Stimulated activated CD8-positive, alpha-beta memory T cell treated with anti-CD3 and anti-CD28 coated beads, Interleukin-7, amount 100 ng/mL, for 24 hours (primary cell): ENCODE measurements around the gene ZNF474.

Experiments
- DNase-seq: peaks from one replicate; pipeline ENCODE4 v3.0.0-alpha.2; 2020; ENCODE audit warnings: low read depth

Gene ZNF474

GRCh38 chr5:122181863-122182262 lies 52.5 kb downstream of the ZNF474 start:
- DNase-seq = no peak

DNA sequence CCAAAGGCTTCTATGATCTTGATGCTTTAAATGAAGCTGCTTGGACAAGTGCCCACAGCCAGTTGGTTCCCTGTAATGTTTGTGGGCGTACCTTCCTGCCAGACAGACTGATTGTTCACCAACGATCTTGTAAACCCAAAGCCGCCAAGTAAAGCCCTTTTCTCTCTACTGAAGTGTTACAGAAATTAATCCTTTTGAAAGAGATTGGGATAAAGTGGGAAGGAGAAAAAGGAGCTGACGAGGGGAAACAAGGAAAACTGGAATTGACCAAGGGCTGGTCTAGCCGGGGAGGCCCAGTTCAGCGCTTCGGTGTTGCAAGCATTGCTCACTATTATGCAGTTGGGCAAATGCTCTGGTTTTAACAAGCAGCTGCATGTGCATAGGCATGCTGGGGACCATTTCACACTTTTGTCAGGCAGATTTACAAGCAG lies 53.2 kb downstream of the ZNF474 start:
- no peak for DNase-seq

DNA sequence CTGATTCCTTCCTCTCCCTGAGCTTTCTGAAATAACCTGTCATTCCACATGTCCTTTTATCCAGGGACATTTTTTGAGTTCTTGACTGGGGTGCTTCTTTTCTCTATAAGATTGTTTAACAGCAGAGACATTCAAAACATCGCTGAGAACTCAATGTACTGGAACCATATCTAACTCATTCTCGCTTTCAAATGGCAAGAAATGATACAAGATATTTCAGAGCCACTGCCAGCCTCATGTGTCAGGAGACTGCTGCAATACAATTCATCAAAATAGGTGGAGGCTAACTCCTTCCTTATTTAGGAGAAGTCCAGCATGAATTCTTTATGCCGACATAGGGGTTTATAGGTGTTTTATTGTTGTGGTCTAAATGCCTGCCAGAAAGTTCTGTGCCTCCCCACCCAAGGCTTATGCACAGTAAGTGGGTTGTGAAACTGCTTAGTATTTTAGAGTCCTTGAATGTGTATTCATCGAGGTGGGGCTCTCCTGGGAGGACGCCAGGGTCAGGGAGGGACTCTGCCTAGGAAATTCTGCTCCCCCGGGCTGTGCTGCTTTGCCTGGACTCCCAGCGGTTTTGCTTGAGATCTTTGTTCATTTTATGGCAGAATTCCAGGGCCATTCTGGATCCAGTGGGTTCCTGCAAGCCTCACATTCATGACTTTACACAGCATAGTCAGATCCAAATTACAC lies 53.9 kb downstream of the ZNF474 start:
- no peak for DNase-seq

DNA sequence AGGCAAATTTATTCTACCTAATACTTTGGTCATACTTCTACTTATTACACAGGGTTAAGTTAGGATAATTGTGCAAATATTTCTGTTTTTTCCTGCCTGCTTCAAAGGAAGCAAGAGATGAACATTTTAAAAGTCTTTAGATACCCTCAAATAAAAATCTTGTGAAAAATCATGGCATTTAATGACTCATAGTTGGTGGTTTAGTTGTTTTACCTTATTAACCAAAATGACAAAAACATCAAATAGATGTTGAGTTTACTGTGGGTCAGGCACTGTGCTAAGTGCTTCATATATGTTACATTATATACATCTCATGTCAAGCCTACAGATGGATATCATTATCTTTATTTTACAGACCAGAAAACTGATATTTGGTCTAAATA lies 54.4 kb downstream of the ZNF474 start:
- DNase-seq = no peak

GRCh38 chr5:122184676-122185255 lies 55.4 kb downstream of the ZNF474 start:
- DNase-seq = no peak

- no peak for DNase-seq
Observed at GRCh38 chr5:122187426-122187825, 58.1 kb downstream of the ZNF474 start.

GRCh38 chr5:122190156-122190555 lies 60.8 kb downstream of the ZNF474 start:
- DNase-seq = no peak

GRCh38 chr5:122192497-122193496 lies 63.5 kb downstream of the ZNF474 start:
- DNase-seq = no peak

- no peak for DNase-seq
Observed at GRCh38 chr5:122195802-122196394, 66.6 kb downstream of the ZNF474 start.

GRCh38 chr5:122199146-122199545 lies 69.8 kb downstream of the ZNF474 start:
- DNase-seq = no peak

GRCh38 chr5:122200450-122200849 lies 71.1 kb downstream of the ZNF474 start:
- DNase-seq = no peak

DNA sequence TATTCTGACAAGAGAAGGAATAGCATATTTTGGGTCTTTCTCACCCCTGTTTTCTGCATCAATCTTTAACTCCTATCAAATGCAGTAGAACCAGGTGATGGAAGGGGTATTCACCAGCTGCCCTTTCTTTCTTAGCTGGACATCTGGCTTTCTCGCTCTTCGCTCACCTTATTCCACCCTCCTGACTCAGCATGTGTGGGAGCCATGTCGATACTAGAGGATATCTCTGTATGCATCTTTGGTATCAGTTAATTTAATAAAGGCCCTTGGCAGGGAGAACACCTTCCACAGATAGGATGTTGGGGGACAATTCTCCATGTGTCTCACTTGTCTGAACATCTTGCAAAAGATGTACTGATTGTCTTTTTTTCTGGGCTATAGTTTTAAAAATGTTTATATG lies 71.5 kb downstream of the ZNF474 start:
- DNase-seq = no peak

- DNase-seq = no peak
Observed at GRCh38 chr5:122201365-122201764, 72.0 kb downstream of the ZNF474 start.

- DNase-seq = no peak
Observed at GRCh38 chr5:122202952-122203351, 73.6 kb downstream of the ZNF474 start.
